Activated CD4-positive, alpha-beta memory T cell treated with anti-CD3 and anti-CD28 coated beads, Interleukin-2, amount 10 ng/mL, durations not matched to agents 7 days and 5 days (primary cell): ENCODE results near the gene TANGO2. TPM values are rescaled to one million over a fixed set of nuclear protein-coding genes. Genes with fewer than 3 reads are reported as not detected.
A peak's percentile ranks its signal among the peaks of the same experiment; 100 is the strongest.

Experiments used
- CTCF ChIA-PET: fragments of 350-600 bp; sonication (Branson Sonifier 250); formaldehyde crosslinking; loops from one replicate; lab custom pipeline; 2021; ENCODE audit warnings: antibody characterized with exemption, inconsistent platforms; lab: Charles Lee
- POLR2A ChIA-PET: fragments of 350-600 bp; sonication (Branson Sonifier 250); formaldehyde crosslinking; loops from one replicate; lab custom pipeline; 2021; ENCODE audit warnings: antibody characterized with exemption; lab: Charles Lee
- DNase-seq: peaks from one replicate; pipeline ENCODE4 v3.0.0-alpha.2; 2020
- H3K27ac Mint-ChIP-seq: one replicate; pipeline ENCODE4 v1.8.0; 2021; ENCODE audit warnings: mild to moderate bottlenecking, mixed read lengths
- H3K27me3 Mint-ChIP-seq: one replicate; pipeline ENCODE4 v1.8.0; 2021; ENCODE audit warnings: mixed read lengths
- H3K36me3 Mint-ChIP-seq: one replicate; pipeline ENCODE4 v1.8.0; 2021; ENCODE audit warnings: low read depth, mixed read lengths
- H3K4me1 Mint-ChIP-seq: one replicate; pipeline ENCODE4 v1.8.0; 2021; ENCODE audit warnings: mixed read lengths
- H3K4me3 Mint-ChIP-seq: one replicate; pipeline ENCODE4 v1.8.0; 2021; ENCODE audit warnings: mild to moderate bottlenecking, mixed read lengths
- H3K9me3 Mint-ChIP-seq: one replicate; pipeline ENCODE4 v1.8.0; 2021; ENCODE audit warnings: mixed read lengths
- total RNA-seq, 2 experiments: library from RNA; stranded (reverse); gene quantifications; one replicate each; pipeline ENCODE4 v1.2.3, GENCODE V29; 2021

TANGO2 gene
- total RNA-seq, 2 experiments from 2014 or later: 39.1 to 44.5 TPM

DNA sequence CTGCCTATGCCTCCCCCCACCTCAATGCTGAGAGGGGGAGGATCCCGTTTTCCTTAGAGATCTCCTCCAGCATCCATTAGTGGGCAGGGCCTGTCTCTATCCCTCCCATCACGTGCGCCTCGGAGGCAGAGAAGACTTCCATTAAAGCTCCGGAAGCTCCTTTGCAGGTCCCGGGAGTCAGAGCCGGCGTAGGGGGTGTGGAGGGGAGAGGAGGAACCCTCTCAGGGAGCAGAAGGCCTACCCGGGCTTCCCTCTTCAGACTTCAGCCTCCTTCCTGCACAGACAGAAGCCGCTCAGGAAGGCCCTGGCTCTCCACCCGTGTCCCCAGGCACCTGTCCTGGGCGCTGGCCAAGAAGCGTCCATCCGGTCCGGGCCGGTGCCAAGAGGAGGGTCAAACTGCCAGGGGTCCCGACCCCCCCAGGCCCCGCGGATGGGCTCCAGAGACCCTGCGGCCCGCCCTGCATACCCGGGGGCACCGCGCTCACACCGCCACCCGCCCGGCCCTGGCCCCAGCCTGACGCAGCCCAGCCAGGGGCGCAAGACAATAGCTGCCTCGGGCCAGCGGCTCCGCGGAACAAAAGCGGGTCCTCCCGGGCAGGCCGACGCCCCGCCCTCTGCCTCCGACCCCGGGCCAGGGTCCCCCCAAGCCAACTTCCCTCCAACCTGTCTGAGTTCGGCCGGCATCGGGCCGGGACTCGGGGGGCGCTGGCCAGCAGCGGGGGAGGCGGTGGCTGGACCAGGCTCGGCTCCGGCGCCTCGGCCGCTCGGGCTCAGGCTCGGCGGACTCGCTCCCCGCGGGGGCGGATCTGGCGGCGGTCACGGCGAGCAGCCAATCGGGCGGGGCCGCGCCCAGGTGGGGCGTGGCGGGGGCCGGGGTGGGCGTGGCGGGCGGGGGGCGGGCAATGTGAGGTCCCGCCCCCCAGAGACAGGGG is 34.2 kb upstream of the TANGO2 start:
- no peaks in the 10 kb centered on the region for H3K27me3 Mint-ChIP-seq
- CTCF ChIA-PET: no interaction called here
- no peak overlapping the region for H3K27ac Mint-ChIP-seq
- H3K36me3 Mint-ChIP-seq: no peaks in the 10 kb centered on the region
- peak; percentile 71 for DNase-seq
- H3K9me3 Mint-ChIP-seq: no peaks in the 10 kb centered on the region
- no peaks in the 10 kb centered on the region for H3K4me1 Mint-ChIP-seq
- POLR2A ChIA-PET: interaction anchor here (1.4 kb wide), 1 partner anchor 34 kb away, joined by 6 read pairs; the partner anchor contains the start of gene TANGO2
- H3K4me3 Mint-ChIP-seq: peak overlapping the region; percentile 27

DNA sequence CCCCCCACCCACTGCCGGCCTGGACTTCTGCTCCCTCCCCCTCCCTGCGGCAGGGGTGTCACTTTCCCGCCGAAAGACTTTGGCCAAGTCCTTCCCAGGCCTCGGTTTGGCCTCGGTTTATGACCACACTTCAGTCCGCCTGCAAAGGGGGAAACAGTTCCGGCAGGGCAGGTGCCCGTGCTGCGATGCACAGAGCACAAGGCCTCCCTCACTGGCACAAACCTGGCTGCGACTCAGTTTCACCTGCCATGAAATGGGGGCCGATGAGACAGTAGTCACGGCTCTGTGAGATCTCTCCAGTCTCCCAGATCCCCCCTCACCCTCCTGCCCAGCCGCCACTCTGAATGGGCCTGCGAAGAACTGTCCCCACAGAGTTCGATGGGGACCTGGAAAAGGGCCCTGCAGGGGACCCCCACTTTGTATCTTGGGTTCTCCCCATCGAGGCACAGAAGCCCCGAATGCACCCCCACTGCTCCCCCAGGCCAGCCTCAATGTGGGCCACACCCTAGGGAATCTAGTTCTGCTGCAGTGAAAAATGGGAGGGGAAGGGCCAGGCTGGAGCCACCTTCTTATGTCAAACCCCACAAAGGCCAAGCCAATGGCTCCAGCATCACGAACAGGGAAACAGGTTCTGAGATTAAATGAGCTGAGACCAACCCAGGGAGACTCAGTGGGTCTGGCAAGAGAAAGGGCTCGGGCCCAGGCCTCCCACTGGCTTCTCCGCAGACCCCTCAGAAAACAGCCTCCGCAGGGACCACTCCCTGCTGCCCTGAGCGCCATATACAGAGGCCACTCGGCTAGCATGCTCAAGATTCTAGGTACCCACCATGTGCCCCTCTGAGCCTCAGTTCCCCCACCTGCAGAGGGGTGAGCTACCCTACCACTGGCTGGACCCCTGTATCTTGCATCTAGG is 33.3 kb upstream of the TANGO2 start:
- ChIA-PET POLR2A (interaction anchor here (1.4 kb wide), 2 partner anchors 33 kb away, joined by 3 to 6 read pairs; partner anchors contain the start of gene TANGO2), CTCF (interaction anchor here (0.7 kb wide), 1 partner anchor 17 kb away, joined by 4 read pairs; no protein-coding TSS in a partner anchor)
- H3K27me3 Mint-ChIP-seq: no peaks in the 10 kb centered on the region
- DNase-seq: no peak
- H3K36me3 Mint-ChIP-seq: no peaks in the 10 kb centered on the region
- no peaks in the 10 kb centered on the region for H3K9me3 Mint-ChIP-seq
- peak overlapping the region; percentile 13 for H3K4me3 Mint-ChIP-seq
- H3K27ac Mint-ChIP-seq: no peak overlapping the region
- no peaks in the 10 kb centered on the region for H3K4me1 Mint-ChIP-seq

- Mint-ChIP-seq H3K4me3 (no peak overlapping the region), H3K9me3 (no peaks in the 10 kb centered on the region), H3K27me3 (no peaks in the 10 kb centered on the region), H3K36me3 (no peaks in the 10 kb centered on the region), H3K4me1 (no peaks in the 10 kb centered on the region), H3K27ac (no peak overlapping the region)
- CTCF ChIA-PET: interaction anchor here (0.7 kb wide), 1 partner anchor 18 kb away, joined by 4 read pairs; no protein-coding TSS in a partner anchor
- no peak for DNase-seq
- POLR2A ChIA-PET: interaction anchor here (1.4 kb wide), 1 partner anchor 32 kb away, joined by 3 read pairs; the partner anchor contains the start of gene TANGO2
Measured at GRCh38 chr22:19988331-19988808, 32.5 kb upstream of the TANGO2 start.

- DNase-seq: no peak
- Mint-ChIP-seq H3K4me3 (no peak overlapping the region), H3K27me3 (no peaks in the 10 kb centered on the region), H3K27ac (no peak overlapping the region), H3K36me3 (no peaks in the 10 kb centered on the region), H3K4me1 (no peaks in the 10 kb centered on the region), H3K9me3 (no peaks in the 10 kb centered on the region)
- ChIA-PET CTCF (no interaction called here), POLR2A (interaction anchor here (1.4 kb wide), 1 partner anchor 31 kb away, joined by 3 read pairs; the partner anchor contains the start of gene TANGO2)
Measured at GRCh38 chr22:19988965-19989724, 31.8 kb upstream of the TANGO2 start.

GRCh38 chr22:19989725-19990067 is 31.2 kb upstream of the TANGO2 start:
- no peaks in the 10 kb centered on the region for H3K9me3 Mint-ChIP-seq
- no peak for DNase-seq
- no peak overlapping the region for H3K27ac Mint-ChIP-seq
- no peaks in the 10 kb centered on the region for H3K27me3 Mint-ChIP-seq
- ChIA-PET POLR2A (interaction anchor here (2.0 kb wide), 1 partner anchor 31 kb away, joined by 6 read pairs; the partner anchor contains the start of gene TANGO2), CTCF (no interaction called here)
- H3K4me3 Mint-ChIP-seq: no peak overlapping the region
- no peaks in the 10 kb centered on the region for H3K36me3 Mint-ChIP-seq
- no peaks in the 10 kb centered on the region for H3K4me1 Mint-ChIP-seq

GRCh38 chr22:19990188-19990587 is 30.7 kb upstream of the TANGO2 start:
- H3K4me1 Mint-ChIP-seq: no peaks in the 10 kb centered on the region
- H3K4me3 Mint-ChIP-seq: no peak overlapping the region
- H3K36me3 Mint-ChIP-seq: no peaks in the 10 kb centered on the region
- DNase-seq: no peak
- no peaks in the 10 kb centered on the region for H3K27me3 Mint-ChIP-seq
- POLR2A ChIA-PET: interaction anchor here (2.0 kb wide), 1 partner anchor 31 kb away, joined by 6 read pairs; the partner anchor contains the start of gene TANGO2
- no peaks in the 10 kb centered on the region for H3K9me3 Mint-ChIP-seq
- H3K27ac Mint-ChIP-seq: no peak overlapping the region
- CTCF ChIA-PET: no interaction called here

GRCh38 chr22:19990609-19991394 is 30.1 kb upstream of the TANGO2 start:
- H3K36me3 Mint-ChIP-seq: no peaks in the 10 kb centered on the region
- CTCF ChIA-PET: no interaction called here

DNA sequence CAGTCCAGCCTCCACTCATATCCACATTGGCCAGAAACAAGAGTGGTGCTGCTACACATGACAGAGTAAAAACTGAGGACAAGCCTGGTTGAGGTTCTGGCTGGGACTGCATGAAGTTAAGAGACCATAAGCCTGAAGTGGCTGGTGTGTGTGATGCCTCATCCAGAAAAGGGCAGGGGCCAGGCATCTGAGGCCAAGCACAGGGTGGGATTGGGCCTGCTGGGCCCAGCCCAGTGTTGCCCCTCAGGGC is 29.6 kb upstream of the TANGO2 start:
- no peak for DNase-seq
- no peaks in the 10 kb centered on the region for H3K27me3 Mint-ChIP-seq
- H3K9me3 Mint-ChIP-seq: no peaks in the 10 kb centered on the region
- POLR2A ChIA-PET: interaction anchor here (2.0 kb wide), 1 partner anchor 30 kb away, joined by 6 read pairs; the partner anchor contains the start of gene TANGO2
- H3K4me1 Mint-ChIP-seq: no peaks in the 10 kb centered on the region
- no peak overlapping the region for H3K27ac Mint-ChIP-seq
- no peaks in the 10 kb centered on the region for H3K36me3 Mint-ChIP-seq
- no peak overlapping the region for H3K4me3 Mint-ChIP-seq
- CTCF ChIA-PET: no interaction called here

More at GRCh38 chr22:19990609-19991394, 30.1 kb upstream of the TANGO2 start:
- Mint-ChIP-seq H3K27me3 (no peaks in the 10 kb centered on the region), H3K9me3 (no peaks in the 10 kb centered on the region), H3K4me3 (no peak overlapping the region), H3K4me1 (no peaks in the 10 kb centered on the region), H3K27ac (no peak overlapping the region)
- DNase-seq: no peak
- POLR2A ChIA-PET: interaction anchor here (2.0 kb wide), 1 partner anchor 30 kb away, joined by 6 read pairs; the partner anchor contains the start of gene TANGO2

GRCh38 chr22:19991645-19992451 is 29.1 kb upstream of the TANGO2 start:
- no peaks in the 10 kb centered on the region for H3K36me3 Mint-ChIP-seq
- H3K9me3 Mint-ChIP-seq: no peaks in the 10 kb centered on the region
- POLR2A ChIA-PET: interaction anchor here (2.0 kb wide), 1 partner anchor 29 kb away, joined by 6 read pairs; the partner anchor contains the start of gene TANGO2

GRCh38 chr22:19992481-19992911 is 28.4 kb upstream of the TANGO2 start:
- Mint-ChIP-seq H3K36me3 (no peaks in the 10 kb centered on the region), H3K9me3 (no peaks in the 10 kb centered on the region), H3K4me3 (no peak overlapping the region), H3K27me3 (no peaks in the 10 kb centered on the region), H3K27ac (no peak overlapping the region), H3K4me1 (no peaks in the 10 kb centered on the region)
- POLR2A ChIA-PET: no interaction called here
- CTCF ChIA-PET: no interaction called here
- DNase-seq: no peak

More at GRCh38 chr22:19991645-19992451, 29.1 kb upstream of the TANGO2 start:
- Mint-ChIP-seq H3K27me3 (no peaks in the 10 kb centered on the region), H3K27ac (no peak overlapping the region), H3K4me1 (no peaks in the 10 kb centered on the region), H3K4me3 (no peak overlapping the region)
- CTCF ChIA-PET: no interaction called here
- no peak for DNase-seq

GRCh38 chr22:19992921-19993355 is 28.0 kb upstream of the TANGO2 start:
- Mint-ChIP-seq H3K9me3 (no peaks in the 10 kb centered on the region), H3K4me3 (no peak overlapping the region), H3K36me3 (no peaks in the 10 kb centered on the region), H3K4me1 (no peaks in the 10 kb centered on the region), H3K27ac (no peak overlapping the region), H3K27me3 (no peaks in the 10 kb centered on the region)
- DNase-seq: no peak
- CTCF ChIA-PET: no interaction called here
- POLR2A ChIA-PET: no interaction called here
